ENCODE results near the gene PLEKHA6.

PLEKHA6 gene

DNA sequence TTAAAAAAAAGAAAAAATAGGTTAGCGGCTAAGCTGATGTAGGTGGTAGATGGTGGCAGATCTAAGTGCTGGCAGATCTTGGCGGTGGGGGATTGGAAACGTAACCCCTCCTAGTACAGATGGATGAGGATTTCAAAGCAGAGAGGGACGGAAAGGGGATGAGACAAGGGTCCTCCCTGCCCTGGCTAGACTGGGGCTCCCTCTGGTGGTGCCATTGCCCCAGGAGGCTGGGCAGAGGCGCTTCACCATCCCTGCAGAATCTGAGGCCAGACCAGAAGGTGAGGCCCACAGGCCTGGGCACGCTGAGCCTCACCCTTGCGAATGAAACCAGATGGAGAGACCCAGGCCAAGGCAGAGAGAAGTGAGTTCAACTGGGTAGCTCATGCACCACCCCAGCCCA lies 7.0 kb upstream of the PLEKHA6 start:
- Histone ChIP-seq H3K18ac (ENCODE audit: low read length) (no peak overlapping the region), H3K4me3 (ENCODE audit: low read depth, low read length) (no peak overlapping the region), H4K12ac (ENCODE audit: low read depth, low read length) (no peak overlapping the region), H3K79me1 (ENCODE audit: low read length) (peaks cover 8% of the 10 kb centered on the region), H3K23ac (ENCODE audit: low read length) (no peak overlapping the region), H2BK120ac (ENCODE audit: insufficient read depth, low read length, poor library complexity) (no peak overlapping the region), H3K4me2 (ENCODE audit: low read length) (no peak overlapping the region), H3K9me3 (ENCODE audit: insufficient read depth, low read depth, low read length) (no peaks in the 10 kb centered on the region), H3K9ac (ENCODE audit: low read length) (no peak overlapping the region), H3K27ac (ENCODE audit: low read depth, low read length) (no peak overlapping the region), H3K14ac (ENCODE audit: low read length) (no peak overlapping the region), H3K79me2 (ENCODE audit: control insufficient read depth, insufficient read depth, low read length, poor library complexity) (no peaks in the 10 kb centered on the region), H3K4me1 (ENCODE audit: control insufficient read depth in 1 of 2, insufficient read depth in 2 of 2, low read length in 2 of 2) (peaks cover 0 to 7% of the 10 kb centered on the region in 2 experiments), H2BK12ac (ENCODE audit: low read length) (no peak overlapping the region), H2AK5ac (ENCODE audit: low read length) (no peak overlapping the region), H2AFZ (ENCODE audit: insufficient read depth, low read length, poor library complexity) (no peak overlapping the region), H4K8ac (ENCODE audit: low read depth, low read length) (no peak overlapping the region), H4K91ac (ENCODE audit: low read depth, low read length) (no peak overlapping the region), H2BK5ac (ENCODE audit: low read depth, low read length, poor library complexity) (no peak overlapping the region), H3K4ac (ENCODE audit: low read depth, low read length) (no peak overlapping the region), H3K27me3 (ENCODE audit: insufficient read depth, low read length) (no peaks in the 10 kb centered on the region), H3K36me3 (ENCODE audit: control insufficient read depth in 1 of 2, insufficient read depth in 2 of 2, low read length in 2 of 2) (no peaks in the 10 kb centered on the region)
- DNase-seq: peak in 1 of 2 donors; percentile 49
- WGBS (ENCODE audit: extremely low coverage, insufficient coverage, insufficient read length): no CpG with 5 or more reads among the region's 7 CpGs

DNA sequence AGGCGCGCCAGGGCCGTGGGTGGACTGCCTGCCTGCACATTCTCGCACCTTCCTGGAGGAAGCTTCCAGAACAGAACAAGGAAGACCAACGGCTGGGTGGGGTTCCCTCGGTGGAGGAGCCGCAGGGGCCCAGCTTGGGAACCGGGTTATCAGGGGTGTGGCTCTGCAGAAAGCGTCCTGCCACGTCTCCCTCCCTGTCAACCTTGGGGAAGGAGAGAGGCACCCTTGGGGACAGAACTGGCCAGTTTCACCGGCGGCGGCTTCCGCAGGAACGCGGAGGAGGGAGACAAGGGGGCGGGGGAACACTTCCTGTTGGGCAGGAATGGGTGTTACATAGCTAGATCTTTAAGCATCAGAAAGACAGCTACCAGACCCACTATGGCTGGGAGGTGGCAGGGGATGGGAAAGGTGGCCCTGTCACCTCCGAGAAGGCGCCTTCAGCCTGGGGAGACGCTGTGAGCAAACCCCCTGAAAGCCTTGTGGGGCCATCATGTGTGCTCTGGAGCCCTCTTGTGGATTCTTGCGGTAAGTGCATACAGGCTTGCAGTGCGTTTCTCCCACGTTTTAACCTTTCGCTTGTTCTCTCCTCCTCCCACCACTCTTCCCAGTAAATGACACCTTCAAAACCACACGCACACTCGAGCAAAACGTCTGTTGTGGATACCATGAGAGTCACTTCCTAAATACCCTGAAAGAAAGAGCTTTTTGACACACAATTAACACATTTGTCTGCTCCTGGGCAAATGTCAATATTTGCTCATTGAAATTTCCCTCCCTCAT lies 3.8 kb upstream of the PLEKHA6 start:
- H3K9ac ChIP-seq (ENCODE audit: low read length): no peak overlapping the region
- no CpG with 5 or more reads among the region's 27 CpGs for WGBS (ENCODE audit: extremely low coverage, insufficient coverage, insufficient read length)
- H2BK120ac ChIP-seq (ENCODE audit: insufficient read depth, low read length, poor library complexity): peak overlapping the region; percentile 55

DNA sequence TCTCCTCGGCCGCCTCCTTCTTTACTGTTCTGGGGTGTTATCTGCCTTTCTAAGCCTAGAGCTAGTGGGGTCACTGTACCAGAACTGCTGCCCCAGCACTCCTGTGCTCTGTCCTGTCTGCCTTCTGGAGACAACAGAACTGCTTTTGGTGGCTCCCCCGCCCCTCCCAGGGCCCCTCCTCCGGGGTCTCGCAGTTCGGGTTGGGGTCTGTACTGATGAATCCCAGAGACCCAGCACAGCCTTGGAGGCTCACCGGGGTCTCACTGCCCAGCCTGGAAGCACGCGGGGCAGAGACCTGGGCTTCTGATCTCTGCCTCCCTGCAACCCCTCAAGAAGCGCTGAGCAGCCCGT lies 3.2 kb upstream of the PLEKHA6 start:
- Histone ChIP-seq H4K91ac (ENCODE audit: low read depth, low read length) (peak overlapping the region; percentile 87), H2BK5ac (ENCODE audit: low read depth, low read length, poor library complexity) (no peak overlapping the region), H2BK120ac (ENCODE audit: insufficient read depth, low read length, poor library complexity) (peak overlapping the region; percentile 55), H4K12ac (ENCODE audit: low read depth, low read length) (peak overlapping the region; percentile 17), H3K79me2 (ENCODE audit: control insufficient read depth, insufficient read depth, low read length, poor library complexity) (no peaks in the 10 kb centered on the region), H3K27me3 (ENCODE audit: insufficient read depth, low read length) (no peaks in the 10 kb centered on the region), H3K9ac (ENCODE audit: low read length) (no peak overlapping the region), H3K4me2 (ENCODE audit: low read length) (peak overlapping the region; percentile 73), H3K18ac (ENCODE audit: low read length) (peak overlapping the region; percentile 79), H2AK5ac (ENCODE audit: low read length) (peak overlapping the region; percentile 67), H4K8ac (ENCODE audit: low read depth, low read length) (peak overlapping the region; percentile 88), H3K14ac (ENCODE audit: low read length) (peak overlapping the region; percentile 31), H3K79me1 (ENCODE audit: low read length) (peaks cover 11% of the 10 kb centered on the region), H3K36me3 (ENCODE audit: control insufficient read depth in 1 of 2, insufficient read depth in 2 of 2, low read length in 2 of 2) (no peaks in the 10 kb centered on the region), H3K23ac (ENCODE audit: low read length) (no peak overlapping the region), H3K4me3 (ENCODE audit: low read depth, low read length) (no peak overlapping the region), H3K4me1 (ENCODE audit: control insufficient read depth in 1 of 2, insufficient read depth in 2 of 2, low read length in 2 of 2) (peaks cover 15% of the 10 kb centered on the region in 2 experiments), H3K9me3 (ENCODE audit: insufficient read depth, low read depth, low read length) (no peaks in the 10 kb centered on the region), H2AFZ (ENCODE audit: insufficient read depth, low read length, poor library complexity) (peak overlapping the region; percentile 75), H3K4ac (ENCODE audit: low read depth, low read length) (no peak overlapping the region), H2BK12ac (ENCODE audit: low read length) (peak overlapping the region; percentile 33), H3K27ac (ENCODE audit: low read depth, low read length) (no peak overlapping the region)
- no CpG with 5 or more reads among the region's 11 CpGs for WGBS (ENCODE audit: extremely low coverage, insufficient coverage, insufficient read length)
- no peak for DNase-seq

More for the DNA sequence above, 3.8 kb upstream of the PLEKHA6 start:
- Histone ChIP-seq H3K14ac (ENCODE audit: low read length) (peak overlapping the region; percentile 31), H2BK12ac (ENCODE audit: low read length) (peak overlapping the region; percentile 33), H3K36me3 (ENCODE audit: control insufficient read depth in 1 of 2, insufficient read depth in 2 of 2, low read length in 2 of 2) (no peaks in the 10 kb centered on the region), H4K12ac (ENCODE audit: low read depth, low read length) (peak overlapping the region; percentile 17), H3K18ac (ENCODE audit: low read length) (peak overlapping the region; percentile 79), H3K79me1 (ENCODE audit: low read length) (peaks cover 11% of the 10 kb centered on the region), H4K8ac (ENCODE audit: low read depth, low read length) (peak overlapping the region; percentile 88), H3K4me1 (ENCODE audit: control insufficient read depth in 1 of 2, insufficient read depth in 2 of 2, low read length in 2 of 2) (peaks cover 15% of the 10 kb centered on the region in 2 experiments), H3K9me3 (ENCODE audit: insufficient read depth, low read depth, low read length) (no peaks in the 10 kb centered on the region), H3K23ac (ENCODE audit: low read length) (no peak overlapping the region), H3K4me3 (ENCODE audit: low read depth, low read length) (no peak overlapping the region), H2BK5ac (ENCODE audit: low read depth, low read length, poor library complexity) (peak overlapping the region; percentile 28), H3K4me2 (ENCODE audit: low read length) (peak overlapping the region; percentile 73), H2AK5ac (ENCODE audit: low read length) (peak overlapping the region; percentile 67), H3K79me2 (ENCODE audit: control insufficient read depth, insufficient read depth, low read length, poor library complexity) (no peaks in the 10 kb centered on the region), H3K4ac (ENCODE audit: low read depth, low read length) (no peak overlapping the region), H2AFZ (ENCODE audit: insufficient read depth, low read length, poor library complexity) (peak overlapping the region; percentile 75), H4K91ac (ENCODE audit: low read depth, low read length) (peak overlapping the region; percentile 87), H3K27ac (ENCODE audit: low read depth, low read length) (no peak overlapping the region), H3K27me3 (ENCODE audit: insufficient read depth, low read length) (no peaks in the 10 kb centered on the region)
- peak; percentile 62 to 86 for DNase-seq

DNA sequence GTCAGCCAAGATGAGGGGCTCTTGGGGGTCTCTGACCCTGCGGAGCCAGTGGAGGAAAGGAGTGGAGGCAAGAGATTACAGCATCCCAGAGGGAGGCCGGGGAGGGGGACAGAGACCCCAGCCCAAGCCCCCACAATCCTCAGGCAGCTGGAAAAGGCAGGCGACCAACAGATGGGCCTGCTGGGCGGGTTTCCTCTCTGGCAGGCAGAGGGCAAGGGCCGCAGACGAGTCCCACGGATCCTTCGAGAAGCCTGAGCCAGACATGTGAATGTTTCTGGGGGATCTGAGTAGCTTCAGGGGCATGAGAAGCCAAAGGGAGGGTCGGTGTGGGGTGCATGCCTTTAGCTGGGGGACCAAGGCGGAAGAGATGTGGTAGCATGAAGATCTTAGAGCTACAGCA lies 2.1 kb upstream of the PLEKHA6 start:
- H3K9me3 ChIP-seq (ENCODE audit: insufficient read depth, low read depth, low read length): no peaks in the 10 kb centered on the region
- peak overlapping the region; percentile 17 for H4K8ac ChIP-seq (ENCODE audit: low read depth, low read length)
- H3K36me3 ChIP-seq (ENCODE audit: control insufficient read depth in 1 of 2, insufficient read depth in 2 of 2, low read length in 2 of 2): no peaks in the 10 kb centered on the region
- no peak overlapping the region for H3K9ac ChIP-seq (ENCODE audit: low read length)
- WGBS (ENCODE audit: extremely low coverage, insufficient coverage, insufficient read length): no CpG with 5 or more reads among the region's 10 CpGs
- peak overlapping the region; percentile 87 for H4K91ac ChIP-seq (ENCODE audit: low read depth, low read length)
- H3K4me1 ChIP-seq (ENCODE audit: control insufficient read depth in 1 of 2, insufficient read depth in 2 of 2, low read length in 2 of 2): peaks cover 15% of the 10 kb centered on the region in 2 experiments
- peak overlapping the region; percentile 47 for H2BK120ac ChIP-seq (ENCODE audit: insufficient read depth, low read length, poor library complexity)
- H3K4me3 ChIP-seq (ENCODE audit: low read depth, low read length): no peak overlapping the region
- peak overlapping the region; percentile 25 for H2BK12ac ChIP-seq (ENCODE audit: low read length)
- H3K79me1 ChIP-seq (ENCODE audit: low read length): peaks cover 11% of the 10 kb centered on the region
- no peaks in the 10 kb centered on the region for H3K79me2 ChIP-seq (ENCODE audit: control insufficient read depth, insufficient read depth, low read length, poor library complexity)
- H3K23ac ChIP-seq (ENCODE audit: low read length): no peak overlapping the region
- no peak overlapping the region for H3K14ac ChIP-seq (ENCODE audit: low read length)
- H3K4me2 ChIP-seq (ENCODE audit: low read length): no peak overlapping the region
- no peak overlapping the region for H3K27ac ChIP-seq (ENCODE audit: low read depth, low read length)
- no peak overlapping the region for H3K18ac ChIP-seq (ENCODE audit: low read length)
- no peaks in the 10 kb centered on the region for H3K27me3 ChIP-seq (ENCODE audit: insufficient read depth, low read length)
- H2AFZ ChIP-seq (ENCODE audit: insufficient read depth, low read length, poor library complexity): no peak overlapping the region
- no peak overlapping the region for H2BK5ac ChIP-seq (ENCODE audit: low read depth, low read length, poor library complexity)
- H3K4ac ChIP-seq (ENCODE audit: low read depth, low read length): no peak overlapping the region
- H2AK5ac ChIP-seq (ENCODE audit: low read length): no peak overlapping the region
- DNase-seq: no peak
- no peak overlapping the region for H4K12ac ChIP-seq (ENCODE audit: low read depth, low read length)

Data from trophoblast cell (in vitro differentiated cells and primary cell).